ENCODE measurements around the gene MYBPC2. TPM values are rescaled to one million over a fixed set of nuclear protein-coding genes. Genes with fewer than 3 reads are reported as not detected.
"Not testable (repeated sequence)": the region's sequence is repeated elsewhere in the genome, so short reads cannot be mapped to it uniquely, and the experiment has no call there.

The MYBPC2 gene
- total RNA-seq, 2 experiments from 2014 or later = 0.04 TPM; not detected in 1

DNA sequence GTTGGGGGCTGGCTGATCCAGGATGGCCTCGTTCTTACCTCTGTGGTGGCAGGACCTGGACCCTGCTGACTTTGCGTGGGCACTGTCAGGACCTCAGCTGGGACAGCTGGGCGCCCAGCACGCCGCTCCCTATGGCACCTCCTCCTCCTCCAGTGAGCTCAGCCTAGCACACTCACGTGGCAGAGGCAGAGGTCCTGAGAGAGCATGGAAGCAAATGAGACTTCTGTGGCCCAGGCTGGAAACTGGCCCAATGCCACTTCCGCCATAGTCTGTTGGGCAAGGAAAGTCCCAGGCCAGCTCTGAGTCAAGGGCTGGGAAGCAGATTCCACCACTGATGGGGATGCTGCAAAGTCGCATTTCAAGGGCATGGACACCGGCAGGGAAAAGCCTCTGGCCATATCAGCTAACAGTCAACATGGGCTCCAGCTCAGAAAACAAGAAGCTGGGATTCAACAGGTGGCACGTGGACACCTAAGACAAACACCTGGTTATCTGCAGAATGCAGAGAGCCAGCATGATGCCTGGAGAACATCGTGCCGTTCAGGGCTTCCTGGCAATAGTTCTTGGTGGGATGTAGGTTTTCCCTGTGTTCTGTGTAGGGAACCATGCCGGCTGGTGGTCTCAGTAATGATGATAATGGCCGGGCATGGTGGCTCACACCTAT, 16.7 kb downstream of the MYBPC2 start:
- POLR2A ChIA-PET = no interaction called here
- CTCF ChIA-PET = no interaction called here

DNA sequence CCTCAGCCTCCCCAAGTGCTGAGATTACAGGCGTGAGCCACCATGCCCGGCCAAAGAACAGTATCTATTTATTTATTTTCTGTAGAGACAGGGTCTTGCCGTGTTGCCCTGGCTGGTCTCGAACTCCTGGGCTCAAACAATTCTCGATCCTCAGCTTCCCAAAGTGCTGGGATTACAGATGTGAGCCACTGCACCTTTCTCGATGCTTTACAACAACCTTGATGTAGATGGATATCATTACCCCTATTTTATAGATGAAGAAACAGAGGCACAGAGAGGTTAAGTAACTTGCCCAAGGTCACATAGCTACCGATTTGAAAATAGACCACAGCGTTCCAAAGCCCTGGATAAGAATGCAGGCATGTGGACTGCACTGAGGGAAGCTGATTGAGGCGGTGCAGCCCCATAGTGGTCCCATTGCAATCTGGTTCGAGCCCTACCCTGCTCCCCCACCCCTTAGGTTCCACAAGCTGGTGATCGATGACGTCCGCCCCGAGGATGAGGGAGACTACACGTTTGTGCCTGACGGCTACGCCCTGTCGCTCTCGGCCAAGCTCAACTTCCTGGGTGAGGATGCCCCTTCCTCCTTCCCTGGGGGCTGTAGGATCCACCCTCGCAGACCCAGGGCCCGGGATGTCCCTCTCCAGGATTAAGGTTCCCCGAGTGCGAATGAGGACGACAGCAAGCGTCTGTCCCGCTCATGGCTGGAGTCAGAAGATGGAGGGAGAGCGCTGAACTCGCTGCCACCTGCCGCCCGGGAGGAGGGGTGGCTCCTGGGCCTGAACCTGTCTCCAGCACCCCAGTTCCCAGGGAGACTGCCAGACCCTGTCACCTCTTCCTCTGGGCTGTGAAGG, 17.9 kb downstream of the MYBPC2 start:
- POLR2A ChIA-PET = interaction anchor here (0.6 kb wide), 1 partner anchor 56 kb away, joined by 6 read pairs; no protein-coding TSS in a partner anchor
- CTCF ChIA-PET = no interaction called here

DNA sequence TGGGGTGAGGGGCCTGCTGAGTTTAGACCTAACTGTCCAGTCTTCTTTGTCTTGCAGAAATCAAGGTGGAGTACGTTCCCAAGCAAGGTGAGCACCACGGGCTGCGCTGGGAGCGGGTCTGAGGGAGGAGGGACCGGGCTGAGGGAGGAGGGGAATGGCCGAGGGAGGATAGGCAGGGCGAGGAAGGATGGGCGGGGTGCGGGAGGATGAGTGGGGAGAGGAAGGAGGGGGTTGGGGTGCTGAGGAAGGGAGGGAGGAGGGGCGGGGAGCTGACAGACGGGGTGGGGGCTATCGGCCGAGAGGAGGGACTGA, 18.5 kb downstream of the MYBPC2 start:
- CTCF ChIA-PET = no interaction called here
- POLR2A ChIA-PET = no interaction called here

DNA sequence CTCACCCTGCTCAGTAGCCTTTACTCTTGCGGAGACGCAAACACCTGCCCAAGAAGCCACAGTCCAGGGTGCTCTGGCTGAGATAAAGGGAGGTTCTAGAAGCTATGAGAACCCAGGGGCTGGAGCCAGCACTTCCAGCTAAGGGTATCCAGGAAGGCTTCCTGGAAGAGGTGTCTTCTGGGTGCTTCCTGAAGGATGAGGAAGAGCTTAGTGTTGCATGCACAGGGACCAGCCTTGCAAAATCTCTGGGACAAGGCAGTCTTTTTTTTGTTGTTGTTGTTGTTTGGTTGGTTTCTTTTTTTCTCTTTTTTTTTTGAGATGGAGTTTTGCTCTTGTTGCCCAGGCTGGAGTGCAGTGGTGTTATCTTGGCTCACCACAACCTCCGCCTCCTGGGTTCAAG, 20.6 kb downstream of the MYBPC2 start:
- CTCF ChIA-PET = no interaction called here
- POLR2A ChIA-PET = no interaction called here

DNA sequence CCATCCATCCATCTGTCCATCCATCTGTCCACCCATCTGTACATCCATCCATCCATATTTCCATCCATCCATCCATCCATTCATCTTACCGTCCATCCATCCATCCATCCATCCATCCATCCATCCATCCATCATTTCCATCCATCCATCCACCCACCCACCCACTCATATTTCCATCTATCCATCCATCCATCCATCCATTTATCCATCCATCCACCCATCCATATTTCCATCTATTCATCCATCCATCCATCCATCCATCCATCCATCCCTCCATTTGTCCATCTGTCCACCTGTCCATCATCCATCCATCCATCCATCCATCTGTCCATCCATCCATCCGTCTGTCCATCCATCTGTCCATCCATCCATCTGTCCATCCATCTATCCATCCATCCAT, 23.3 kb downstream of the MYBPC2 start:
- ChIA-PET POLR2A (no interaction called here), CTCF (no interaction called here)

DNA sequence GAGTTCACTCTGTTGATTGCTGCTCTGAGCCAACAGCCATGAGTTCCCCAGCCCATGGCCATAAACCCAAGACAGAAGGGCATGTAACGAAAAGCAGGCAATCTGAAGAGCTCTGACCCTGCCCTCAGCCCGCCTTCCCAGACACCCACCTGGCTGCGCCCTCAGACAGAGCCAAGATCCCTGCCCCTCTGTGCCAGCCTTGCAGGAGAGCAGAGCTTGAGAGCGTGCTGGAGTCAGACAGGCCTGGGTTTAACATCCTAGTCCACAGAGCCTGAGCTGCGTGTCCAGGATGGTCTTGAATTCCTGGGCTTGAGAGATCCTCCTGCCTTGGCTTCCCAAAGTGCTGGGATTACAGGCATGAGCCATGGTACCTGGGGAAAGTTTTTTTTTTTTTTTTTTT, 24.6 kb downstream of the MYBPC2 start:
- CTCF ChIA-PET = interaction anchor here (0.7 kb wide), 2 partner anchors 119 to 413 kb away, joined by 3 to 4 read pairs; no protein-coding TSS in a partner anchor
- POLR2A ChIA-PET = no interaction called here

DNA sequence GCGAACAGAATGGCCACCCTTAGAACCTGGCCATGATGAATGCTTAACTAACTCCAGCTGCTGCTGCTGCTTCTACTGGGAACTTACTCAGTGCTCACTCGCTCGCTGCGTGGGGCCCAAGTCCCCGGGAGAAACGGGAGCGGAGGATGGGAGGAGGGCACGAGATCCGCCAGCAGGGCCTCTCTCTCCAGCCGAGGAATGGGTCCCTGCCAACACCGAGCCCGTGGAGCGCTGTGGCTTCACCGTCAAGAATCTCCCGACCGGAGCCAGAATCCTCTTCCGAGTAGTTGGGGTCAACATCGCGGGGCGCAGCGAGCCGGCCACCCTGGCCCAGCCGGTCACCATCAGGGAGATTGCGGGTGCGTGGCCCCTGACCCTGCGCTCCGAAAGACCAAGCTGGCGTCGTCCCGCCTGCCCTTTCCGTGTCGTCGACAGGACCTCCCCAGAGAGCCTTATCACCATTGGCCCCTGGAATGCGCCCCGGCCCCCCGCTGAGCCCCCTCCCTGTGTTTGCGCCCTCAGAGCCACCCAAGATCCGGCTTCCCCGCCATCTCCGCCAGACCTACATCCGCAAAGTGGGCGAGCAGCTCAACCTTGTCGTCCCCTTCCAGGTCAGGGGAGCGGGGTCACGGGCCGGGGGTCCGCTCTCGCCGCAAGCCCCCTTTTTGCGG, 25.8 kb downstream of the MYBPC2 start:
- ChIA-PET CTCF (no interaction called here), POLR2A (no interaction called here)

DNA sequence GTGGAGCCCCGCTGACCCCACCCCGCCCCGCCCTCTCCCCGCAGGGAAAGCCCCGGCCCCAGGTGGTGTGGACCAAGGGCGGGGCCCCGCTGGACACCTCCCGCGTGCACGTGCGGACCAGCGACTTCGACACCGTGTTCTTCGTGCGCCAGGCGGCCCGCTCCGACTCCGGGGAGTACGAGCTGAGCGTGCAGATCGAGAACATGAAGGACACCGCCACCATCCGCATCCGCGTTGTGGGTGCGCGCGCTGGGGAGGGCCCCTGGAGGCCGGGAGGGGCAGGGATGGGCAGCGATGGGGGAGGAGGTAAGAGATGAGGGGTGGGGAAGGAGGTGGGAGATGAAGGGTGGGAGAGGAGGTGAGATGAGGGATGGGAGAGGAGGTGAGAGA, 26.4 kb downstream of the MYBPC2 start:
- ChIA-PET CTCF (no interaction called here), POLR2A (no interaction called here)

DNA sequence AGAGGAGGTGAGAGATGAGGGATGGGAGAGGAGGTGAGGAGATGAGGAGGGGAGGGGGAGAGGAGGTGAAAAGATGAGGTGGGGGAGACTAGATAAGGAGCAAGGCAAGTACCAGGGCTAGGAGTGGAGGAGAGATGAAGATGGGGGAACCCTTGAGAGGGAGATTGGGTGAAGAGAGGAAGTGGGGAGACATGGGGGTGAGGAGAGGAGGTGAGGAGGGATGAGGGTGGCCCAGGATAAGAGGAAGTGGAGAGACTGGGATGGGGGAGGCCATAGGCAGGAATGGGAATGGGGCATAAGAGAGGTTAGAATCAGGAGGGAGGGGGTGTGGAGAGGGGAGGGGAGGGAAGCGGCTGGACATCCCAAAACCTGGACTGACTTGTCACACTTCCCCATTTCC, 26.9 kb downstream of the MYBPC2 start:
- CTCF ChIA-PET = interaction anchor here (1.5 to 2.0 kb wide), 3 partner anchors 44 to 102 kb away, joined by 5 to 7 read pairs (median 6); no protein-coding TSS in a partner anchor

DNA sequence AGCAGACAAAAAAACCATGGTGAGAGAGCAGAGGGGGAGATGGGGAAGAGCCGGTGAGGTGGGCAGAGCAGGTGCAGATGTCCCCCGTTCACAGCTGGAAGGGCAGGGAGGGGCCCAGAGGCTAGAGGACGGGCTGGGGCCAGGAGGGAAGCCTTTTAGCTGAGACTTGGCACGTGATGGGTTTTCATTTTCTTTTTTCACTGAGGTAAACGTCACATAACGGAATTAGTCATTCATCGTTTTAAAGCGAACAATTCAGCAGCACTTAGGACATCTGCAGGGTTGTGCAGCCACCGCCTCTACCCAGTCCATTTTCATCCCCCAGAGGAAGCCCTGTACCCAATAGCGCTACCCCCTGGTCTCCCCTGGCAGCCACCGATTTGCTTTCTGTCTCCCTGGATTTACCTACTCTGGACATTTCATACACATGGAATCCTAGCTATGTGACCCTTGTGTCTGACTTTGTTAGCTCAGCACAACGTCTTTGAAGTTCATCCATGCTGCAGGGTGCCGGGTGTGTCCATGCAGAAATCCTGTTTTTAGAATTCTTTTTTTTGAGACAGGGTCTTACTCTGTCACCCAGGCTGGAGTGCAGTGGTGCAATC, 27.6 kb downstream of the MYBPC2 start:
- ChIA-PET CTCF (interaction anchor here (0.9 to 2.0 kb wide), 5 partner anchors 45 to 103 kb away, joined by 3 to 7 read pairs (median 6); no protein-coding TSS in a partner anchor), POLR2A (no interaction called here)

More for the DNA sequence above, 26.9 kb downstream of the MYBPC2 start:
- POLR2A ChIA-PET = no interaction called here

DNA sequence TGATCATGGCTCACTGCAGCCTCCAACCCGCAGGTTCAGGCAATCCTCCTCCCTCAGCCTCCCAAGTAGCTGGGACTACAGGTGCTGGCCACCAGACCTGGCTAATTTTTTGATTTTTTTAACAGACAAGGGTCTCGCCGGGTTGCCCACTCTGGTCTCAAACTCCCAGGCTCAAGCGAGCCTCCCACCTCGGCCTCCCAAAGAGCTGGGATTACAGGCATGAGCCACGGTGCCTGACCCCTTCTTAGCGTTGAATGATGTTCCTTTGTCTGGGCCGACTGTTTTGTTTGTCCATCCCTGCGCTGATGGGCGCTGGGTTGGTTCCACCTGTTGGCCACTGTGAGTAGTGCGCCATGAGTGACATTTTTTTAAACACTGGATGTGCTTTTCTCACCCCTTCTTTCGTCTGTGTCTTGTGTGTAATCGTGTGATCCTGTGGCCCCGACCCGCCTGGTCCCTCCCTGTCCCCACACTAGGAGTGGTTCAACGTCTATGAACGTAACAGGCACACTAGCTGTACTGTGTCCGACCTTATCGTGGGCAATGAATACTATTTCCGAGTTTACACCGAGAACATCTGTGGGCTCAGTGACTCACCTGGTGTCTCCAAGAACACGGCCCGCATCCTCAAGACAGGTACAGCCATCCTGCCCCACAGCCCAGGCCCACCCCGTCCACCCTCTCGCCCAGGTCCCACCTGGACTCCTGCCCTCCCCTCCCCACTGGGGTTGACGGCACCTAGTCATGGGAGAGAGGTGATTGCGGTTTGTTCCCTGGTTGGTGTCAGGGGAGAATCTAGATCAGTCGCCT, 28.6 kb downstream of the MYBPC2 start:
- CTCF ChIA-PET = interaction anchor here (0.9 to 2.0 kb wide), 7 partner anchors 46 to 104 kb away, joined by 3 to 7 read pairs (median 6); no protein-coding TSS in a partner anchor
- POLR2A ChIA-PET = no interaction called here

DNA sequence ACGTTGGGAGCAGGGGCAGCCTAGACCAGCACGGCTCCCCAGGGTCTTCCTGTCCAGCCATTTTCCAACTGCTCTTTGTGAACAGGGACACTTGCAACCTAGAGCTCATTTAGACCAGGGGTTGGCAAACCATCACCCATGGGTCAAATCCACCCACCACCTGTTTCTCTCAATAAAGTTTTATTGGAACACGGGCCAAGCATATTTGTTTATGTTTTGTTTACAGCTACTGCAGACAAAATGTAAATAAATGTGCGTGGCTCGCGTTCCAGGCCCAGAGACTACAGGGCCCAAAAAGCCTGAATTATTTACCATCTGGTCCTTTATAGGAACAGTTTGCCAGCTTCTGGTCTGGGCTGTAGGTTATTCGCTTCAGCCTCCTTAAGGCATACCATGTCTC, 30.3 kb downstream of the MYBPC2 start:
- POLR2A ChIA-PET = interaction anchor here (0.9 kb wide), 1 partner anchor 105 kb away, joined by 3 read pairs; no protein-coding TSS in a partner anchor
- CTCF ChIA-PET = interaction anchor here (0.8 to 1.5 kb wide), 3 partner anchors 52 to 97 kb away, joined by 3 to 6 read pairs (median 3); partner anchors contain the start of gene NAPSA

DNA sequence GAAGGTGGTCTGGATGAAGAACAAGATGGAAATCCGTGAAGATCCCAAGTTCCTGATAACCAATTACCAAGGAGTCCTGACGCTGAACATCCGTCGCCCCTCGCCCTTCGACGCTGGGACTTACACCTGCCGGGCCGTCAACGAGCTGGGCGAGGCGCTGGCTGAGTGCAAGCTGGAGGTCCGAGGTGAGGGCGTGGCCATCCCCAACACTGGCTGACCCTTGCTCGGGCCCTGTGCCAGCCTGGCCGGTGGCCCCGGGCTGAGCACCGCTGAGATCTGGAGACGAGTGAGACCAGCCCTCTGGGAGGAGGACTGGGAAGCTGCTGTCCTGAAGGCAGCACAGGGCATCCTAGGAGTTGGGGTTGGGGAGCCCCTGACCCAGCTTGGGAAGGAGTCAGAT, 31.7 kb downstream of the MYBPC2 start:
- POLR2A ChIA-PET = no interaction called here
- CTCF ChIA-PET = interaction anchor here (0.9 kb wide), 1 partner anchor 214 kb away, joined by 3 read pairs; no protein-coding TSS in a partner anchor

DNA sequence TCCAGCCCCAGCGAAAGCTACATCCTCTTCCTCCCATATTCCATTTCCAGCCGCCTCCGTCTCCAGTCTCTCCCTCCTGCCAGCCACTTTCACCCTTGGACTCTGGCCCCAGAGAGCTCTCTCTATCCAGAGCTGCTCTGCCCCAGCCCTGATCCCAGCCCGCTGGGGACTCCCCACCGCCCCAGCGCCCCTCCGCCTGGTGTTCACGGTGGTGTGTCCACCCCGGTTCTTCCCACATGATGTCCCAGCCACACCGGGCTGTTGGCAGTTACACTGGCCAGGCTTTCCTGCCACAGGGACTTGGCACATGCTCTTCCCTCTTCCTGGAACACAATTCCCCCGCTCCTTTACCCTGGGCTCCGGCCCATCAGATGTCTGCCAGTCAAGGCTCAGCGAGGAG, 32.3 kb downstream of the MYBPC2 start:
- ChIA-PET POLR2A (no interaction called here), CTCF (interaction anchor here (1.6 kb wide), 1 partner anchor 108 kb away, joined by 4 read pairs; no protein-coding TSS in a partner anchor)

DNA sequence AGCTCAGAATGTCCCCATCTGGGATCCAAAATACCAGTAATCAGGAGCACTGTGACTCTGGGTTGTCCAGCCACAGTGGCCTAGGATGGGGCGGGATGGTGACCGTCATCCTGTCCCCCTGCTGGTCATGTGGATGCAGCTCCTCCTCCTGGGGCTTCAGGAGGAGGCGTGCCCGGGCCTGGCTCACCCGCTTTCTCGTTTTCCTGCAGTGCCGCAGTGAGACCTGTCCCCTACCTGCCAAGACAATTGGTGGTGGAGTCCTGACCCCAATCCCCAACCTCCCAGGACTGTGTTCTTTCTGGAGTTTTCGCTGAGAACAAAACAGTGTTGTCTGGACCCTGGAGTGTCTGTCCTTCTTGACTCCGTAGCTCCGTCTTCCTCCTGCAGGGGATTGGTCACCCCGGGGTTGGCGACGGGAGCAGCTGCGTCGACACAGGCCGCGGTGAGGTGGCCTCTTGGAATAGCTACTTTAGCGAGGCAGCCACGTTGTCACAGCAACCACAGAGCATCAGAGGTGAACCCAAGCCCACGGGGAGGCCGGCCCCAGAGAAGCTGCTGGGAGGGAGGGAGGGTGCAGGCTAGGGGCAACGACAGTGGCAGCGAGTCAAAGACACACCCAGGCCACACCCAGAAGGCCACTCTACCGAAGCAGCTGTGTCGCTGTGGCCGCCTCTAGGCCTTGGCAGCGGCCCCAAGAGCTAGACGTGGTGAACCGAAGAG, 33.5 kb downstream of the MYBPC2 start:
- CTCF ChIA-PET = interaction anchor here (1.6 kb wide), 1 partner anchor 109 kb away, joined by 4 read pairs; no protein-coding TSS in a partner anchor
- POLR2A ChIA-PET = no interaction called here

DNA sequence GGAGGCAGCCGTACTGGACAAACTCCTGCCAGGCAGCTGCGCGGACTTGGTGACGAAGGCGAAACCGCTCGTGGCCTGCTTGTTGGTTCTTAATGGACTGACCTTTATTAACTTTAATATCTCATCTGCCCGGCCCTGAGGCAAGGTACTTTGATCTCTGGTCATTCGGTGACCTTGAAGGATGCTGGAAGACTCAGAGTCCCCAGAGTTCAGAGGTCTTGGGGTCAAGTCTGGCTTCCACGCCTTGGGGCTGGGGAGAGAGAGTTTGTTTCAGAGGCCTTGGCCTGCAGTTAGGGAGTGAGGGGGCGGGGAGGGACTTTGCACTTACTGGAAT, 34.0 kb downstream of the MYBPC2 start:
- POLR2A ChIA-PET = no interaction called here
- CTCF ChIA-PET = no interaction called here

DNA sequence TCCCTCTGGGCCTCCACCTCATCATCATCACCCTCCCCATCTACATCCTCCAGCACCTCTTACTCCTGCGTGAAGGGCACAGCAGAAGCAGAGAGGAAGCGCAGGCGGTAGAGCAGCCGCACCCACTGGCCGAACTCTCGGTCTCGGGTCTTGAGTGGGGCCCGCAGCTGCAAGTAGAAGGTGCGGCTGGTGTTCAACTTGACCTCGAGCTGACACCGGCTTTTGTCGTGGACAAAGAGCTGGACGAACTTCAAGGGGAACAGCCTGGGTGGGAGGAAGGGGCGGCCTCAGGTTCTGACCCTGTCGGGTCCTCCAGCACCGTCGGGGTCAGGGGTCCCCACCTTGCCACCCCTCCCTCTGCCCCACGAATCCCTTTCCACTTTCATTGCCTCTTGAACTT, 34.9 kb downstream of the MYBPC2 start:
- ChIA-PET POLR2A (no interaction called here), CTCF (no interaction called here)

DNA sequence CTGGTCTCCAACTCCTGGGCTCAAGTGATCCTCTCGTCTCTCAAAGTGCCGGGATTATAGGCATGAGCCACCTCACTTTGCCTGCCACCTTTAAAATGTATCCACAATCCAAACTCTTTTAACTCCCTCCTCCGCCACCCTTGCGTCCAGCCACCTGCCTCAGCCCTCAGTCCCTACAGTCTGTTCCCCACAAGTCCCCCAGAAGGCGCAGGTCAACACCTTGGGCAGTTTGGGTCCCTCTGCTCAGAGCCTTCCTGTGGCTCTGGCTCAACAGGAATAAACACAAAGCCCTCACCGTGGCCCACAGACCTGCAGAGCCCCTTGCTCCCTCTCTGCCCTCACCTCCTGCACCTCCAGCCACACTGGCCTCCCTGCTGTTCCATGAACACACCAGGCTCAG, 36.1 kb downstream of the MYBPC2 start:
- ChIA-PET CTCF (no interaction called here), POLR2A (no interaction called here)

DNA sequence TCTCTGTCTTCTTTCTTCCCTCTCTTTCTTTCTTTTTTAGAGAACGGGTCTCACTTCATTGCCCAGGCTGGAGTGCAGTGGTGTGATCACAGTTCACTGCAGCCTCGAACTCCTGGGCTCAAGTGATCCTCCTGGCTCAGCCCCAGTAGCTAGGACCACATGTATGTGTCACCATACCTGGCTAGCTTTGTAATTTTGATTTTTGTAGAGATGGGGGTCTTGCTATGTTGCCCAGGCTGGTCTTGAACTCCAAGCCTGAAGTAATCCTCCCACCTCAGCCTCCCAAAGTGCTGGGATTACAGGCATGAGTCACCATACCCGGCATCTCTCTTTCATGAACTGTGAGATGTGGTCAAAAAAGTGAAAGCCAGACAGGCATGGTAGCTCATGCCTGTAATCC, 40.6 kb downstream of the MYBPC2 start:
- POLR2A ChIA-PET = interaction anchor here (0.5 kb wide), 1 partner anchor 81 kb away, joined by 6 read pairs; no protein-coding TSS in a partner anchor
- CTCF ChIA-PET = not testable (repeated sequence)

Measured in activated CD8-positive, alpha-beta memory T cell treated with anti-CD3 and anti-CD28 coated beads for 36 hours (primary cell).